Esophagus squamous epithelium (tissue), 5 donors: ENCODE data around the gene PCDH12. TPM values are rescaled to one million over a fixed set of nuclear protein-coding genes. Genes with fewer than 3 reads are reported as not detected.

Experiments used
- DNase-seq: peaks from one replicate; lab custom pipeline; 2025; lab: John Stamatoyannopoulos, UW
- H3K27ac ChIP-seq, 4 donors: fragments of 200-600 bp; sonication (generic); one replicate each; pipeline ENCODE4 v1.5.1; 2016 to 2019; ENCODE audit warnings: mild to moderate bottlenecking in 1 of 4
- H3K27me3 ChIP-seq, 4 donors: fragments of 200-600 bp; sonication (generic); 1 replicate in 3 of 4; 2 replicates in 1 of 4; pipeline versions ENCODE4 v1.5.1 to v1.6.0; 2017 to 2021; ENCODE audit warnings: antibody characterized with exemption in 1 of 4
- H3K36me3 ChIP-seq, 3 donors: fragments of 200-600 bp; sonication (generic); one replicate each; pipeline ENCODE4 v1.5.1; 2016 to 2019
- H3K4me1 ChIP-seq, 3 donors: fragments of 200-600 bp; sonication (generic); one replicate each; pipeline ENCODE4 v1.5.1; 2017 to 2019
- H3K4me3 ChIP-seq, 4 donors: fragments of 200-600 bp; sonication (generic); 1 replicate in 3 of 4; 2 replicates in 1 of 4; pipeline ENCODE4 v1.5.1; 2016 to 2019; ENCODE audit warnings: mild to moderate bottlenecking in 2 of 4, moderate library complexity in 1 of 4
- H3K9me3 ChIP-seq, 3 donors: fragments of 200-600 bp; sonication (generic); one replicate each; pipeline ENCODE4 v1.5.1; 2016 to 2019
- CTCF ChIP-seq, 6 experiments: fragments of 450-650 bp in 4 of 6; fragments of 200-600 bp in 2 of 6; sonication (generic) in 2 of 6; IDR thresholded peaks; one replicate each; pipeline ENCODE4 v1.5.1; 2016 to 2019; ENCODE audit warnings: antibody characterized with exemption in 6 of 6, mild to moderate bottlenecking in 4 of 6, moderate library complexity in 4 of 6
- POLR2A ChIP-seq, 4 donors: fragments of 450-650 bp; IDR thresholded peaks; one replicate each; pipeline ENCODE4 v1.6.1; 2017; ENCODE audit warnings: antibody characterized with exemption in 4 of 4, mild to moderate bottlenecking in 4 of 4, moderate library complexity in 3 of 4
- WGBS, 2 donors: methylation state at CpG; one replicate each; pipeline ENCODE4 v1.1.5; 2018; 5-methylcytosine and 5-hydroxymethylcytosine counted together
- intact Hi-C: fragments of 100-400 bp; cut with DNase I; formaldehyde crosslinking; loops from one replicate; pipeline ENCODE4 v1.15.0; 2022
- total RNA-seq, 4 donors: library from RNA; depleted of rRNA; stranded (reverse); fragments of >200 nt; gene quantifications; one replicate each; pipeline ENCODE4 v1.1.0, GENCODE V29; 2016
- donor health status: DM: yes; HTN: yes; CAD: no.

PCDH12 gene
- total RNA-seq, 4 donors from 2014 or later, result 0.19 to 1.9 (median 0.78) TPM

GRCh38 chr5:141994511-141995136, 36.6 kb upstream of the PCDH12 start:
- no peak for TF ChIP-seq POLR2A (IDR thresholded peaks at IDR 0.05)
- TF ChIP-seq CTCF (IDR thresholded peaks at IDR 0.05), result no peak
- Histone ChIP-seq H3K27me3 (no peaks in the 10 kb centered on the region), H3K36me3 (peaks cover 0 to 79% (median 17%) of the 10 kb centered on the region in 3 donors), H3K4me1 (peaks cover 0 to 8% (median 0%) of the 10 kb centered on the region in 3 donors), H3K9me3 (no peaks in the 10 kb centered on the region), H3K27ac (no peak overlapping the region), H3K4me3 (no peak overlapping the region)
- 60 to 72% methylated on average over 4 of the region's 4 CpGs for WGBS, 2 donors
- intact Hi-C loops, result loop anchor here (5.0 kb wide), 1 partner anchor 153 kb away; no protein-coding TSS in a partner anchor
- DNase-seq, result no peak

- Histone ChIP-seq H3K27me3 (no peaks in the 10 kb centered on the region), H3K4me3 (no peak overlapping the region), H3K27ac (no peak overlapping the region), H3K36me3 (peaks cover 0 to 81% (median 9%) of the 10 kb centered on the region in 3 donors), H3K9me3 (no peaks in the 10 kb centered on the region), H3K4me1 (peaks cover 0 to 8% (median 0%) of the 10 kb centered on the region in 3 donors)
- intact Hi-C loops, result loop anchor here (5.0 kb wide), 1 partner anchor 155 kb away; no protein-coding TSS in a partner anchor
- WGBS, 2 donors, result 3 to 6% methylated on average over 2 of the region's 2 CpGs
- TF ChIP-seq POLR2A (IDR thresholded peaks at IDR 0.05) (no peak), CTCF (IDR thresholded peaks at IDR 0.05) (peak; percentile 58 to 84 (median 77))
- DNase-seq, result no peak
Measured at GRCh38 chr5:141992349-141992963, 34.5 kb upstream of the PCDH12 start.

GRCh38 chr5:141989720-141990119, 31.7 kb upstream of the PCDH12 start:
- intact Hi-C loops, result loop anchor here (5.0 kb wide), 1 partner anchor 158 kb away; no protein-coding TSS in a partner anchor
- no peaks in the 10 kb centered on the region for H3K9me3 ChIP-seq
- H3K36me3 ChIP-seq, result peaks cover 7 to 95% (median 9%) of the 10 kb centered on the region in 3 donors
- 0 to 27% methylated on average over 1 of the region's 1 CpG for WGBS, 2 donors
- TF ChIP-seq CTCF (IDR thresholded peaks at IDR 0.05) (no peak), POLR2A (IDR thresholded peaks at IDR 0.05) (no peak)
- DNase-seq, result no peak
- no peaks in the 10 kb centered on the region for H3K27me3 ChIP-seq
- H3K27ac ChIP-seq, result no peak overlapping the region
- H3K4me1 ChIP-seq, result peaks cover 0 to 8% (median 0%) of the 10 kb centered on the region in 3 donors
- no peak overlapping the region for H3K4me3 ChIP-seq

GRCh38 chr5:141986072-141986471, 28.1 kb upstream of the PCDH12 start:
- no peak for DNase-seq
- H3K27ac ChIP-seq, result no peak overlapping the region
- peaks cover 7 to 99% (median 7%) of the 10 kb centered on the region in 3 donors for H3K36me3 ChIP-seq
- TF ChIP-seq CTCF (IDR thresholded peaks at IDR 0.05) (no peak), POLR2A (IDR thresholded peaks at IDR 0.05) (no peak)
- no peaks in the 10 kb centered on the region for H3K4me1 ChIP-seq
- H3K4me3 ChIP-seq, result no peak overlapping the region
- intact Hi-C loops, result no loop called here
- no peaks in the 10 kb centered on the region for H3K27me3 ChIP-seq
- H3K9me3 ChIP-seq, result no peaks in the 10 kb centered on the region

GRCh38 chr5:141982626-141983025, 24.6 kb upstream of the PCDH12 start:
- Histone ChIP-seq H3K4me3 (no peak overlapping the region), H3K27me3 (no peaks in the 10 kb centered on the region), H3K9me3 (no peaks in the 10 kb centered on the region), H3K27ac (no peak overlapping the region), H3K4me1 (no peaks in the 10 kb centered on the region), H3K36me3 (peaks cover 17 to 100% (median 19%) of the 10 kb centered on the region in 3 donors)
- intact Hi-C loops, result no loop called here
- DNase-seq, result no peak
- TF ChIP-seq POLR2A (IDR thresholded peaks at IDR 0.05) (no peak), CTCF (IDR thresholded peaks at IDR 0.05) (no peak)
- WGBS, 2 donors, result 43 to 63% methylated on average over 2 of the region's 2 CpGs
